HK-2 (cell line): ENCODE results near the gene THBS4.
"Not testable (repeated sequence)": the region's sequence is repeated elsewhere in the genome, so short reads cannot be mapped to it uniquely, and the experiment has no call there.

ENCODE experiments used
- DNase-seq: peaks from one replicate; pipeline ENCODE4 v3.0.0-alpha.2; 2018; ENCODE audit not compliant: unreplicated experiment

THBS4 gene

GRCh38 chr5:80076131-80077050 lies 41.2 kb downstream of the THBS4 start:
- DNase-seq = no peak

GRCh38 chr5:80077051-80077714 lies 42.0 kb downstream of the THBS4 start:
- DNase-seq = no peak

GRCh38 chr5:80078921-80079320 lies 43.8 kb downstream of the THBS4 start:
- no peak for DNase-seq

GRCh38 chr5:80082281-80082680 lies 47.1 kb downstream of the THBS4 start:
- no peak for DNase-seq

- DNase-seq = peak; percentile 11
Observed at GRCh38 chr5:80082731-80083100, 47.6 kb downstream of the THBS4 start.

- DNase-seq = no peak
Observed at GRCh38 chr5:80083101-80083890, 48.1 kb downstream of the THBS4 start.

GRCh38 chr5:80090884-80091166 lies 55.7 kb downstream of the THBS4 start:
- no peak for DNase-seq

- not testable (repeated sequence) for DNase-seq
Observed at GRCh38 chr5:80091792-80092192, 56.6 kb downstream of the THBS4 start.

- no peak for DNase-seq
Observed at GRCh38 chr5:80092486-80093107, 57.4 kb downstream of the THBS4 start.

- DNase-seq = peak; percentile 69
Observed at GRCh38 chr5:80093796-80094195, 58.6 kb downstream of the THBS4 start.

- no peak for DNase-seq
Observed at GRCh38 chr5:80094236-80094738, 59.1 kb downstream of the THBS4 start.

- DNase-seq = no peak
Observed at GRCh38 chr5:80097451-80097850, 62.3 kb downstream of the THBS4 start.

GRCh38 chr5:80101993-80102392 lies 66.8 kb downstream of the THBS4 start:
- no peak for DNase-seq

- DNase-seq = no peak
Observed at GRCh38 chr5:80103371-80103770, 68.2 kb downstream of the THBS4 start.

- DNase-seq = no peak
Observed at GRCh38 chr5:80105698-80106439, 70.7 kb downstream of the THBS4 start.

GRCh38 chr5:80106916-80107315 lies 71.8 kb downstream of the THBS4 start:
- no peak for DNase-seq

- no peak for DNase-seq
Observed at GRCh38 chr5:80109646-80110478, 74.7 kb downstream of the THBS4 start.

GRCh38 chr5:80111376-80111990 lies 76.3 kb downstream of the THBS4 start:
- not testable (repeated sequence) for DNase-seq

GRCh38 chr5:80114860-80115259 lies 79.7 kb downstream of the THBS4 start:
- DNase-seq = no peak

GRCh38 chr5:80116000-80116399 lies 80.9 kb downstream of the THBS4 start:
- no peak for DNase-seq
